ENCODE measurements around the gene CSNK1G1. TPM values are rescaled to one million over a fixed set of nuclear protein-coding genes. Genes with fewer than 3 reads are reported as not detected.

CSNK1G1 gene
- total and polyA plus RNA-seq, 2 experiments from 2014 or later, result 8.7 to 18.0 TPM

DNA sequence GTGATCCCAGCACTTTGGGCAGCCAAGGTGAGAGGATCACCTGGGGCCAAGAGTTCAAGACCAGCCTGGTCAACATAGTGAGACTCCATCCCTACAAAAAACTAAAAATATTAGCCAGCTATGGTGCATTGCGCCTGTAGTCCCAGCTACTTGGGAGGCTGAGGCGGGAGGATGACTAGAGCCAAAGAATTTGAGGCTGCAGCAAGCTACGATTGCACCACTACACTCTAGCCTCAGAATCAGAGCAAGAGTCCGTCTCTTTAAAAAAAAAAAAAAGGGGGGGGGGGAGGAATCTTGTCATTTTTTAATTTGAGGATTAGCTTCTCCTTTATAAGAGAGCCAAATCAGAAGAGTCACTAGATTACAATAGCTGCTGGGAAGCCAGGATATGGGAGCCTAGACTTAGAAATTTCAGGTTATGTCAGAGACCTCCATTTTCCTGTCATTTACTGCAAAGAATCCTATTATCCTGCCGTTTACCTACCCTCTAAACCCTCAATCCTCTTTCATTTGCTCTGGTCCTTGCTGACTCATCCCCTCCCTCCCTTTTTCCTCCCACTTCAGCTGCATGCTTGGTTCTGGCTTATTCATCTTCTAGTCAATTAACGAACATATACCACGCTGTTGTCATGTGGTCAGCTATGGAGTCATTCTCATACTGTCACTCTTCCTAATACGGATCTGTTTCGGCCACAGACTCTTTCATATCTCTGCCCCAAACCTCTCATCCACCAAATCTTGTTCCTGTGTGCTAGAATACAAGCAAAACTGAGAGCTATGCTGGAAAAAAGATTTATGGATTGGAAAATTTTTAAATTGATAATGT lies 109.4 kb downstream of the CSNK1G1 start:
- TF ChIP-seq, protein P1, sequence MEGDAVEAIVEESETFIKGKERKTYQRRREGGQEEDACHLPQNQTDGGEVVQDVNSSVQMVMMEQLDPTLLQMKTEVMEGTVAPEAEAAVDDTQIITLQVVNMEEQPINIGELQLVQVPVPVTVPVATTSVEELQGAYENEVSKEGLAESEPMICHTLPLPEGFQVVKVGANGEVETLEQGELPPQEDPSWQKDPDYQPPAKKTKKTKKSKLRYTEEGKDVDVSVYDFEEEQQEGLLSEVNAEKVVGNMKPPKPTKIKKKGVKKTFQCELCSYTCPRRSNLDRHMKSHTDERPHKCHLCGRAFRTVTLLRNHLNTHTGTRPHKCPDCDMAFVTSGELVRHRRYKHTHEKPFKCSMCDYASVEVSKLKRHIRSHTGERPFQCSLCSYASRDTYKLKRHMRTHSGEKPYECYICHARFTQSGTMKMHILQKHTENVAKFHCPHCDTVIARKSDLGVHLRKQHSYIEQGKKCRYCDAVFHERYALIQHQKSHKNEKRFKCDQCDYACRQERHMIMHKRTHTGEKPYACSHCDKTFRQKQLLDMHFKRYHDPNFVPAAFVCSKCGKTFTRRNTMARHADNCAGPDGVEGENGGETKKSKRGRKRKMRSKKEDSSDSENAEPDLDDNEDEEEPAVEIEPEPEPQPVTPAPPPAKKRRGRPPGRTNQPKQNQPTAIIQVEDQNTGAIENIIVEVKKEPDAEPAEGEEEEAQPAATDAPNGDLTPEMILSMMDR (IDR thresholded peaks at IDR 0.05; ENCODE audit: low read depth, low read length), result no peak
- Histone ChIP-seq H3K27ac (no peak overlapping the region), H3K4me3 (no peak overlapping the region), H3K9me3 (ENCODE audit: low read depth) (no peaks in the 10 kb centered on the region), H3K4me1 (ENCODE audit: low read depth) (peaks cover 3% of the 10 kb centered on the region), H3K36me3 (no peaks in the 10 kb centered on the region), H3K27me3 (no peaks in the 10 kb centered on the region)
- DNase-seq (ENCODE audit: low read depth in 1 of 2, low spot score in 1 of 2), result peak in 1 of 2 donors; percentile 85

DNA sequence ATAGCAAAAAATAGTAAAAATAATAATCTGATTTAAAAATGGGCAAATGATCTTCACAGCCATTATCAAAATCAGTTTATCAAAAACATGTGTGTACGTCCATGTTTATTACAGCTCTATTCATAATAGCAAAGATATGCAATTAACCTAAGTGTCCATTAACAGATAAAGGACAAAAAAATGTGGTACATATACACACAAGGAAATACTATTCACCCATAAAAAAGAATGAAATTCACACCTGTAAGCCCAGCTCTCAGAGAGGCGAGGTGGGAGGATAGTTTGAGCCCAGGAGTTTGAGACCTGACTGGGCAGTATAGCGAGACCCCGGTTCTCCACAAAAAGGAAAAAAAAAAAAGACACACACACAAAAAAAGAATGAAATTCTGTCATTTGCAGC lies 110.6 kb downstream of the CSNK1G1 start:
- Histone ChIP-seq H3K4me3 (no peak overlapping the region), H3K9me3 (ENCODE audit: low read depth) (no peaks in the 10 kb centered on the region), H3K27me3 (no peaks in the 10 kb centered on the region), H3K4me1 (ENCODE audit: low read depth) (no peaks in the 10 kb centered on the region), H3K27ac (no peak overlapping the region), H3K36me3 (no peaks in the 10 kb centered on the region)
- TF ChIP-seq, protein P1 (IDR thresholded peaks at IDR 0.05; ENCODE audit: low read depth, low read length), result no peak
- no peak for DNase-seq (ENCODE audit: low read depth in 1 of 2, low spot score in 1 of 2)

DNA sequence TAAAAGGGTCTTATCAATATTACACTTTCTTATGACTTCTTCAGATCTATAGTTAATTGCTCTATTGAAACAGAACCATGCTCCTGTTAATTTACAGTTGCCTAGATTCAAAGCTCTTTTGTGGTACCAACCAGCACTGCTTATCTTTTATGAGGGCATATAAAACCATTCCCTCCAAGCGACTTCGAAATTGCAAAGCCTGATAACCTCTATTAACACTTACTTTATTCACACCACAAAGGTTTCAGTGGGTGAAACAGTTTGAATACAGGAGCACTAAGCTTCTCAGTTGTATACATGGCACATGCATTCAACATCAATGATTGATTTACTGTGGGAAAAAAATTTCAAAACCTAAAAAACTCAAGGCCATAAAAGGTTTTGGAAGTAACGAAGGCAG lies 118.3 kb downstream of the CSNK1G1 start:
- H3K36me3 ChIP-seq, result no peaks in the 10 kb centered on the region
- no peaks in the 10 kb centered on the region for H3K9me3 ChIP-seq (ENCODE audit: low read depth)
- TF ChIP-seq, protein P1 (IDR thresholded peaks at IDR 0.05; ENCODE audit: low read depth, low read length), result no peak
- H3K27me3 ChIP-seq, result no peaks in the 10 kb centered on the region
- H3K4me1 ChIP-seq (ENCODE audit: low read depth), result peaks cover under 1% of the 10 kb centered on the region
- H3K4me3 ChIP-seq, result no peak overlapping the region
- no peak overlapping the region for H3K27ac ChIP-seq
- DNase-seq (ENCODE audit: low read depth in 1 of 2, low spot score in 1 of 2), result no peak

DNA sequence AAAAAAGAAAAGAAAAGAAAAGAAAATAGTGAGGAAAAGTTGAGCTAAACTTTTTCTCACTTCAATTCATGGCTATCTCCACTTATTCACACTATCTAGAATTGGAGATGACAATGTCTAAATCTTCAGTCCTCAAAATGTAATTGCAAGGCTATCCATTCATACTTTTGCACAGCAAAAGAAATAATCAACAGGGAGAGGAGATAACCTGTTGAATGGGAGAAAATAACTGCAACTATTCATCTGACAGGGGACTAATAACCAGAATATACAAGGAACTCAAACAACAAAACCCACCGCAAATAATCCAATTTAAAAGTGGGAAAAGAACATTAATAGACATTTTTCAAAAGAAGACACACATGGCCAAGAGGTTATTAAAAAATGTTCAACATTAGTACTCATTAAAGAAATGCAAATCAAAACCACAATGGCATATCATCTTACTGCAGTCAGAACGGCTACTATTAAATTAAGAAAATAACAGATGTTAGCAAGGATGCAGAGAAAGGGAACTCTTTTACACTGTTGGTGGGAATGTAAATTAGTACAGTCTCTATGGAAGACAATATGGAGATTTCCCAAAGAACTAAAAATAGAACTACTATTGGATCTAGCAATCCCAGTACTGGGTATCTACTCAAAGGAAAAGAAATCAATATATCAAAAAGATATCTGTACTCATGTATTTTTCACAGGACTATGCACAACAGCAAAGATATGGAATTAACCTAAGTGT lies 119.6 kb downstream of the CSNK1G1 start:
- TF ChIP-seq, protein P1 (IDR thresholded peaks at IDR 0.05; ENCODE audit: low read depth, low read length), result no peak

DNA sequence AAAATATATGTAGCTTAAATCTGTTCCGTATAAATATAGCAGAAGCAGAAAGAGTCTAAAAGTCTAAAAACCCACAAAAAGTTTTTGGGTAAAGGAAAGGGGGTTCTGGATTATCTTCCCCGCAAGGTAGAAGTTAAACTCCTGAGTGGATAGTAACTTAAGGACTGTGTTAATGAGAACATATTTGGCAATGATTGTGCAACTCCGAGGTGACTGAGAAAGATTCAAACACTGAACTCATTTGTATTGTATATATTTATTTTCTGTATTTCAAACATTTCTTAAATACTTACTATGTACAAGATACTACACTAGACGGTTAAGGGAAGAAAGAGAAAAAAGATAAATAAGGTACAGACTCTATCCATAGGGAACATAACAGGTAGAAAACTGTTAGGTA lies 120.4 kb downstream of the CSNK1G1 start:
- no peaks in the 10 kb centered on the region for H3K9me3 ChIP-seq (ENCODE audit: low read depth)
- no peaks in the 10 kb centered on the region for H3K27me3 ChIP-seq
- H3K36me3 ChIP-seq, result no peaks in the 10 kb centered on the region
- peak in 1 of 2 donors; percentile 12 for DNase-seq (ENCODE audit: low read depth in 1 of 2, low spot score in 1 of 2)
- H3K4me3 ChIP-seq, result no peak overlapping the region
- peaks cover 3% of the 10 kb centered on the region for H3K4me1 ChIP-seq (ENCODE audit: low read depth)
- no peak overlapping the region for H3K27ac ChIP-seq
- TF ChIP-seq, protein P1 (IDR thresholded peaks at IDR 0.05; ENCODE audit: low read depth, low read length), result no peak

More for the DNA sequence above, 119.6 kb downstream of the CSNK1G1 start:
- Histone ChIP-seq H3K36me3 (no peaks in the 10 kb centered on the region), H3K9me3 (ENCODE audit: low read depth) (no peaks in the 10 kb centered on the region), H3K27ac (no peak overlapping the region), H3K27me3 (no peaks in the 10 kb centered on the region), H3K4me3 (no peak overlapping the region), H3K4me1 (ENCODE audit: low read depth) (peaks cover 3% of the 10 kb centered on the region)
- no peak for DNase-seq (ENCODE audit: low read depth in 1 of 2, low spot score in 1 of 2)

All from cardiac muscle cell (in vitro differentiated cells and primary cell).